SIG-M5 treated with dmso at 0.1 percent for 504 hours (cell line): ENCODE data around the gene EMILIN3.

Experiments used
- DNase-seq: peaks from one replicate; lab custom pipeline; 2025; ENCODE audit not compliant: unreplicated experiment; lab: John Stamatoyannopoulos, UW

EMILIN3 gene

DNA sequence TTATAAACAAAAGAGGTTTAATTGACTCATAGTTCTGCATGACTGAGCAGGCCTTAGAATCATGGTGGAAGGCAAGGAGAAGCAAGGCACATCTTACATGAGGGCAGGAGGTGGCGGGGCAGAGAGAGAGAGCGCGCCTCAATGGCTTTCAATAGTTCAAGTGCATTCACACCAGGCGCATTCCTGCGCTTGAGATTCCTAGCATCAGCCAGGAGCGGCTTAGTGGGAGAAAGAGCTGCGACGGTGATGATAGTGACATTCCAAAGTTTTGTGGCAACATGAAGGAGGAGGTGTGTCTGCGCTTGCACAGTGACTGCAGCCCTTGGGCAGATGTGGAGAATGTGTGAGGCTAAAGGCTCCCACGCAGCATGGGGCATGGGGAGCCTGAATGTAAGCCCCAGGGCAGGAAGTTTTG is 25.0 kb upstream of the EMILIN3 start:
- DNase-seq: no peak

DNA sequence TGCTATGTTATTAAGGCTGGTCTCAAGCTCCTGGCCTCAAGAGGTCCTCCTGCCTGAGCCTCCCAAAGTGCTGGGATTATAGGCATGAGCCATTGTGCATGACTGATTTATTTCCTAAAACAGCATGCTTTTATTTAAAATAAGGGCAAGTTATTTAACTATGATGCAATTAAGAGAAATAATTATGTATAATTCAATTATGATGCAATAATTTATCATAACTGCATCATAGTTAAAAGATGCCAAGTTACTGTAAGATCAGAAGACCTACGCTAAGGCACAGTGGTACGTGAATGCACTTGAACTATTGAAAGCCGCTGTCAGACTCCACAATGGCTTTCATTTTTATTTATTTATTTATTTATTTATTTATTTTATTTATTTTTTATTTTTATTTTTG is 24.3 kb upstream of the EMILIN3 start:
- DNase-seq: no peak

DNA sequence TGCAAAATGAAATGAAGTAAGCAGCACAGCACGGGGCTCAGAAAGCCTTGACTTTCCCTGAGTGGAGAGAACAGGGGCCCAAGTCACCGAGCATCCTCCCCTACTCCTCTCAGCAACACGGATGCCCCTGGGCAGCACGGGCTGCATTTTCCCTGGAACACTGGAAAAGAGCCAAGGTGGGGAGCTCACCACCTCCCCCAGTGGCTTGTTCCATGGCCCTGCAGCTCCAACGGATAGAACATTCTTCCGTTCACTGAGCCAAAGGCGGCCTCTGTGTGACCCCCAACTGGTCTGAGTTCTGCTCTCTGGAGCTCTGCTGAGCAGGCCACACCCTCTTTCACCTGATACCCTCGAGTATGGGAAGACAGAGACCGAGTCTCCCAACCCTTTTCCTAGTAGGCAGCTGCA is 20.8 kb upstream of the EMILIN3 start:
- DNase-seq: no peak

DNA sequence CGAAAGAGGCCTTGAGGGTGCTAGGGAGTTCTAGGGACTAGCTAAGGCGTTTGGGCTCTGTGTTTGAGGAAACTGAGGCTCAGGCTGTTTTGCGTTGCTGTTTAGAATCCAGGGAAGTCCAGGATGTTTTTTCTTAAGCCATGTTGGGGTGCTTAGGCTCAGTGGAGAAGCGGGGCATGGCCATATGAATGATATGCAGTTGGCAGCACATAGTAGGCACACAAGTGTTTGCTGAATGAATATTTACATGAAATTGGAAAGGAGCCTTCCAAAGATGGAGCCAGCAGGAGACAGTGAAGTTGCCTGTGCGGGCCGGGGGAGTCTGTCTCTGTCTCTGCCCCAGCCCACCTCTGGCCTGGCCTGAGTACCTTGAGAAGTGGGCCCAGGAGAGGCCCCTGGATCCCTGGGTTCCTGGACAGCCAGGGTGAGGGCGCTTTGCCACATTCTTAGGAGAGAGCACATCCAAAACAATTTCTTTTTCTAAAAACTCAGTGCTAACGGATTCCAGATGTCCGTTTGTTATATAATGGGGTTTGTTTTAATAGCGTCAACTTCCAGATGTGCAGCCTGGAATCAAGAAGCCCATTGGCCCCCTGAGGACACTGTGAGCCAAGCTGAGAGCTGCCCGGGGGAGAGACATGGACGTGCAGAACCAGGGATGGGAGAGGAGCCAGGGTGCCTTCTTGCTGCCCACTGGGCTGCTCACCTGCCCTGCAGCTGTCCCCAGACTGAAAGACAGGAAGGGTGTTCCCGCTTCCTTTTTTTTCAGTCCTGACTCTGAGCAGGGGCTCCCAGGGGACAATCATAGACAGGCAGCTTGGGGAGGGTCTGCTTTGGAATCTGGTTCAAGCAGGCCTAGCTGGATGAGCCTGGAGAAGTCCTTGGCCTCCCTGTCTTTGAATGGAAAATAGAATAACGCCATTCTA is 20.1 kb upstream of the EMILIN3 start:
- DNase-seq: no peak

DNA sequence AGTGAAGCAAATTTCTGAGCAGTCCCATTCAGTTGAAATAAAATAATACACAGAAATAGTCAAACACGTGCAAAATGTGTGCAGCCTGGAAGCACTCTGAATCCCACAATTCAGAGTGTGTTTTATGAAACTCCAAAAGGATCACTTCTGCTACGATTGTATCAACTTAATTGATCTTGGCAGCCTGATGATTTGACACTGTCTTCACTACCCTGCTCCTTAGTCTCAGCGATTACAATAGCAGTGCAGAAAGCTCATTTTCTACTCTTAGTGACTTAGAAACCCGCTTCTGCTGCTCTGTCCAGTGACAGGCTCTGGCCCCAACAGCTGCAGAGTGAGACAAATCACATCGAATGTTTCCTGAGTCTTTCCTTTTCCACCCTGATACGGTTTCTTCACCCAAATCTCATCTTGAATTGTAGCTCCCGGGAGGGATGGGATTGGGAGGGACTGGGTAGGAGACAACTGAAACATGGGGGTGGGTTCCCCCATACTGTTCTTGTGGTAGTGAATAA is 16.2 kb upstream of the EMILIN3 start:
- no peak for DNase-seq

DNA sequence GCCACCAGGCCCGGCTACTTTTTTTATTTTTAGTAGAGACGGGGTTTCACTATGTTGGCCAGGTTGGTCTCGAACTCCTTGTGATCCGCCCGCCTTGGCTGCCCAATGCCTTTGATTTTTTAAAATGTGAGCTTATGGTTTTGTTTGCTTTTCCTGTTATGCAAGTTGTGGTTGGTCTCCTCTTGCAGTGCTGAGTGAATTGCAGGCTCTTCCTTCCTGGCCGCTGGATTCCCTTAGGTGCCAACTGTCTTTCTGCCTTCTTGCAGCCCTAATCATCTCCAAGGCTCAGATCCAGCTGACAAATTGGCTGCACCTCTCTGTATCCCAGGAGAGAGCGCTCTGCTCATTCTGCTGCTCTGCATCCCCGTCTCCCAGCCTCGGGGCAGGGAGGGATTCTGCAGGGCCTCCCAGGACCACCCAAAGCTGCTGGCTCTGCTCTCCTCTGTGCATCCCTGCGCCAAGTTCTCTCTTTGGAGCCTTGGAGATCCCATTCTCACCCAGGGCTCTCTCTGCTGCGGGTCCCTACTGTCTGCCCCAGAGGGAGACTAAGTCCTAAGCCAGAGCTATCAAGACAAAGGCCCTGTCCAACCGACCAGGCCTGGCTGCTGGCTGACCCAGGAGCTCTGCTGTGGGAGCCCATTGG is 14.1 kb upstream of the EMILIN3 start:
- no peak for DNase-seq

DNA sequence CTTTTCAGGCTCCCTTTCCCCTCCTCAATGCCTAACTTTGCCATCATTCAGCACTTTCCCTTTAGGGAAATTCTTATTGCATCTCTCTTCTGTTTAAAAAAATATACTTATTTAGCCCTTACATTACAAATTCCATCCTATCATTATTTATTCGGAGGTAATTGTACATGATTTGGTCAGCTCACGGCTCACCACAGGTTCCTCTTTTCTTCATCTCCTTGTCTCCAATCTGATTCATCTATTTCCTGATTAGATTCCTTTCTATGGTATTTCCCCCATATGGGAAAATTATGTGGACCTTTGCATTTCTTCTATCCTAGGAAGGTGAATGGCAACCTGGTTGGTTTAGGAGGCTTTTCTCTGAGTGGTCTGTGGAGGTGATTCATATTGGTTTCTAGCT is 12.9 kb upstream of the EMILIN3 start:
- no peak for DNase-seq

DNA sequence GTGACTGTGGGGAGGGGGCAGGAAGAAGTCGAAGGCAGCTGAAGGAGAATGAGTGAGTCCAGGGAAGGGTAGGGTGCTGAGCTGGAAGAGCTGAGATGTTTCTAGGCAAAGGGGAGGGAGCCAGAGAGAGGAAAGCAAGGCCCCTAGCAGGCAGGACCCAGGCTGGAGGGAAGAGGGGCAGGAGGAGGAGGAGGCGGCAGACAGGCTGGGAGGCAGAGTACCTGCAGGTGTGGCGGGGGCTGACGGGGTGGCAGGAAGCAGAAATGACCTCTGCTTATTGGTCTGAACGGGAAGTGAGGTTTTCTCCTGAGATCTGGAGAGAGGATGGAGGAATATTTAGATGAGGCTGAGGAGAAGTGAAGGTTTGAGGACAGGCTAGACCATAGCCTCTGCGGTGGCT is 10.7 kb upstream of the EMILIN3 start:
- DNase-seq: no peak

DNA sequence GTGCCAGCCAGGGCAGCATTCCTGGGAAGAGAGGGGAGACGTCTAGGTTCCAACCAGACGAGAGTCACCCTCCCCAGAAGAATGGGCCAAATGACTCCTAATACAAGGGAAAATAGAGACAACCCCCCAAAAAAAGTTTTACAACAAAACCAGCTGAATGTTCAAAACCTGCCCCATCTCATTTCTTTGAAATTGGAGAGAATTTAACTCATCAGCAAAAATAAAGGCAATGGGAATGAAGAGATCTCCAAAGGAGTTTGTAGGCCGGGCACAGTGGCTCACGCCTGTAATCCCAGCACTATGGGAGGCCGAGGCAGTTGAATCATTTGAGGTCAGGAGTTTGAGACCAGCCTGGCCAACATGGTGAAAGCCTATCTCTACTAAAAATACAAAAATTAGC is 9.7 kb upstream of the EMILIN3 start:
- DNase-seq: no peak

DNA sequence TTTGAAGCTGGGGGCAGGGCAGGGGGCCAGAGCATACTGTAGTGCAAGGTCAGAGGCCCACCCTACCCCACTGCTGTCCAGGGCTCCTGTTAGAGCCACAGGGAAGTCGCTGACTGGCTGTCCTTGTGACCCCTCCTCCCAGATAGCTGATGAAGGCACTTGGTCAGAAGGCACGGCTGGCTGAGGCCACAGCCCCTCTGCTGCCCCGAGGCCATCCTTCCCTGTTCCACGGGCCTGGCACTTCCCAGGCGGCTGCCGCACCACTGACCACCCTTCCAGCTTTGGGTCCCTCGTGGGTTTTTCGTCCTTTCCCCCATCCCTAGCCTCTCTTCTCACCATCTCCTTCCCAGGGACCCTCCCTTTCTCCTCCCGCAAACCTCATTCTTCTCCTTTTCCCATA is 9.2 kb upstream of the EMILIN3 start:
- DNase-seq: no peak

DNA sequence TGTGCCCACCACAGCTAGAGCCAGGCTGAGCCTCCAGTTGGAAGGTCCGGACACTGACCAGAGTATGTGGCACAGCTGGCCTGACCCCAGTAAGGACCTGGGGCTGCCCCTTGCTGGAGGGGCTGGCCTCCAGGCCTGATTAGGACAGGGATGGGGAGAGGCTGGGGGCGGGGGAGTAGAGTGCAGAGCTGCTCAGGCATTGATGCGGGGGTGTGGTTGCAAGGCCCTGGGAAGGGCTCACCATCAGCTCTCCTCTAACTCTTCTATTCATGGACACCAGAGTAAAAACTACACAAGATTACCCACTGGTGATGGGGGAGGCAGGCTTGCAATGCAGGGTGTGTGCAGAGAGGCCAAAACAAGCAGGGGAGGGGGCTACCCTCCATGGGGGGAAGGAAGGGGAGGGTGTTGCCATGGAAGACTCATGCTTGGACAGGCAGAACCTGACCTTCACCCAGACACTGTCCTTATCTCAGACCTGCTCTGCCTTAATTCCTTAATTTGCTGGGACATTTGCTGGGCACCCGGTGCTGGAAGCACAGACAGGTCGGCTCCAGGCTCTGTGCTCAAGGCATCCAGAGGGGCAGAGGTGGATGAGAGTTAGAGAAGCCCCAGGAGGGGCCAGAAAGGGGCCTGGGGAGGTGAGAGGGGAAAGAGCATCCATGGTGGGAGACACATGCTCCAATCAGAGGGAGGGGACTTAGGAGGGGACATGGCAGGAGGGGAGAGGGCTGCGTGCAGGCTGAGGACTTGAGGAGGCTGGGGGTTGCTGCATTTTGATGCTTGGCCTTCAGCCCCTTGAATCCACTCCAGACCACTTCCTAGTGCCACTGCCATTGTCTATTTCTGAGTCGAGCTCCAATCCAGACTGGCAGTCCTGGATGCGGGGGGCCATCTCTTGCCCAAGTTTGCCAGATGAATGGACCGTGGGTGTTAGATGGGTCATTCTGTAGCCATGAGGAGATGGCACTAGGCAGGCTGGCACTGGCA is 7.6 kb upstream of the EMILIN3 start:
- no peak for DNase-seq

DNA sequence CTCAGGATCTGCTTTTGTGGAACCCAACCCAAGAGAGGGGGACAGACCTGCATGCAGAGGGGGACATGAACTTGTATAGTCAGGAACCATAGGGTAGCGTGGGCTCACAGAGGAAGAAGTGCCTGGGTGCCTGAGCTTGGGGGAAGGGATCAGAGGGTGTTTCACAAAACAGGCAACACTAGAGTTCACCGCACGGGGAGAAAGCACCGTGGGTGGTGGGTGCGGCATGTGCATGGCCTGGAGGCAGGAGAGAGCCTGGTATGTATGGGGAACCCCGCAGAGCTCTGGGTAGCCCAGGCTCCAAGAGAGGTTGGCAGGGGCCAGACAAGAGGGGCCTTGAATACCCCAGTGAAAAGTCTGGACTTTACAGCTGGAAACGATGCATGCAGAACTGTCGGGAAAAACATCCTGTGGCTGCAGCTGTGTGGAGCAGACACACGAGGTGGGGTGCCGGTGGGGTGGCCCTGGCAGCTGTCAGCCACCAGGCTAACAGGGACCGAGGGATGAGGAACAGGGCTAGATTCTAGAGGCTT is 6.7 kb upstream of the EMILIN3 start:
- no peak for DNase-seq

DNA sequence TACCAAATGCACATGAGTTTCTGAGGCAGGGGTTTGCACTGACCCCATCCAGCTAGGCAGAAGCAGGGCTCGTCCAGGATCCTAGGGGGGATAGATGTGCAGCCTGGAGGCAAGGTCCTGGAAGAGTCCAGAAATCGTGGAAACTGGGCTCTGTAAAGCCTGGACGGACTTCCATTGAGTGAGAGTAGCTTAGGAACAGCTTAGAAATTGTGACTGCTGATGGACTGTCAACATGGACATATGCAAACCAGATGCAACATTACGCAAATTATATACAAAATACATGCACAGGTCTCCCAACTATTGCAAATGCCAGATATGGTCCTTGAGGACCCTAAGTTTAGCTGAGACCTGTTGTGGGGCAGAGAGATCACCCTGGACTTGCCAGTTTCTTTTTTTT is 4.8 kb upstream of the EMILIN3 start:
- no peak for DNase-seq

DNA sequence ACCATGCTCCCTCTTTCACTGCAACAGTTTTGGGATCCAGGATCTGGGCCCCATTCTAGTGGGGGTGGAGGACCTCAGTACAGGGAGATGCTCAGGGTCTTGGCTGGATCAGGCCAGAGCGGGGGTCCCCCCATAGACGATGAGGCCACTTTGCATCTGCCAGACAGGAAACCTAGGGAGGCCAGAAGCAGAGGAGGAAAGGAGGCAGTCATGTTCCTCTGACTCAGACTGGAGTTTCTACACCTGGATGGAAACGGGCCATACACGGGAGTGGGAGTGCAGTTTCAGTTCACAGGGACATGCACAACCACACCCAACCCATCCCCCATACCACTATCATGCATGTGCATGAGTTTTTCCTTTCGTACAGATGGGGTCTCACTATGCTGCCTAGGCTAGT is 3.6 kb upstream of the EMILIN3 start:
- DNase-seq: no peak

DNA sequence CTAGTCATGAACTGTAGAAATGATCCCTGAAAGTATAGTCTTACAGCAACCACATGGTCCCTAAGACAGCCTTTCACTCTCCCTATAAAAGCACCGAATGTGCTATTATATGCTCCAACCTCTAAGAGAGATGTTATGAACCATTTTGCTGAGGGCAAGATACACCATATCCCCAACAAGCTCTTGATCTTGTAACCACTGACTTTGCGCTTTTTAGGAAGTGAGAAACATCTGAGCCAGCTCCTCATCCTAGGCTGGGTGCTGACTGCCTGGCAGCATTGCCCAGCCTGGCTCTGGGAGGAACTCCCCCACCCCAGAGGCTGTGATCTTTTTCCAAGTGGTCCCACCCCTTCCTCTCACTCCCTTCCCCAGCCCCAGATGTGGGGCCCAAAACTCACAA is 3.1 kb upstream of the EMILIN3 start:
- peak; percentile 50 for DNase-seq

DNA sequence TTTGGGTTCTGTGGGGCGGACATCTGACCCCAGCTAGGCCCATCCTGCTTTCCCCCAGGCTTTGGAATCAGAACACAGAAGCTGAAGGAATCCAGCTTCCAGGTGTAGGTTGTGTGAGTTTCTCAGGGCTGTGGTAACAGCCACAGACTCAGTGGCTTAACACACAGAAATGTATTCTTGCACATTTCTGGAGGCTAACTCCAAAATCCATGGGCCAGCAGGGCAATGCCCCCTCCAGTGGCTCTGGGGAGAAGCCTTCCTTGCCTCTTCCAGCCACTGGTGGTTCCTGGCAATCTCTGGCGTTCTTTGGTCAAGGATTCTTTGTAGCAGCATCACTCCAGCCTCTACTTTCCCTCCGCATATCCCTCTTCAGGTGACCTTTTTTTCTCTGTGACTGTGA is 1.3 kb upstream of the EMILIN3 start:
- DNase-seq: no peak

DNA sequence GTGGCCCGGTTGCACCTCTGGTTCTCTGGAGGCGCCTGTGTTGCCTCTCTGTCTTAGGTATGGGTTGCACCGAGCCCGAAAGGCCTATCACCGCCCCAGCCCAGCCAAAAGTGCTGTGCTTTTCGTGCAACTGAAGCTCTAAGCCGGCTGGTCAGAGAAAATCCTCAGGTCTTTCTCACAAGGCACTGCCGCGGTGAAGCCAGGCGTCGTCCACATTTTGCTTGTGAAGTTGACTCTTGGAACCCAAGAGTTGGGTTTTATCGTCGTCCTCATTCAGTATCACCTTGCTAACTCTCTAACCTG is 726 bp upstream of the EMILIN3 start:
- no peak for DNase-seq

DNA sequence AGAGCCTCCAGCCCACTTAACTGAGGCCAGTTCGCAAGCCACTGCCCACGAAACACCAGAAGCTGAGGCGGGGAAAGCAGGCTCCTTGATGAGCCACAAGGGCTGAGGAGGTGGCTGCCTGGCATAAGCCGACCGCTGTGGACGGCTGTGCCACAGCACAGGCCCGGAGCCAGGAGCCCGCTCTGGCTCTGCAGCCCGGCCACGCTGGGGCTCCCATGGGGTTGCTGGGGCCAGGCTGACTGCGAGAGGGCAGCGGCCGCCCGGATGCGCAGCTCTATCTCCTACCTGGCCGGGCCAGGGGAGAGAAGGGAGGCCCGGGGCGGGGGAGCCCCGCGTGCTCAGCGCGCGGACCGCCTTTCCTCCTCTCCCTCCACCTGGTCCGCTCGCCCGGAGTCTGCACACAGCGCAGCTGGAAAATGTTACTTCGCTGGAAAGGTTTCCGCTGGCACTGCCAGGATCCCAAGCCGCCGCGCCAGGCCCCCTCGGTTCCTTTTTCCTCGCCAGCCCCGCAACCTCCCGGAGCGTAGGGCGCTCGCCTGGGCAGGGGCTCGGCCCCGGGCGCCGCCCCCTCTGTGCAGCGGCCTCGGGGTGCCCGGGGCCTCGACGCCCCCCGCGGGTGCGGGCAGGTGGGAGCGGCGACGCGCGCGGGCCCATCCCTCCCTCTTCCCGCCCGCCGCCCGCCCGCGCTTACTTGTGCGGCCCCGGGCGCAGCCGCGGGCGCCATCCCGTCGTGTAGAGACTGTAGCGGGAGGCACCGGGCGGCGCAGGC is 657 bp downstream of the EMILIN3 start:
- no peak for DNase-seq

DNA sequence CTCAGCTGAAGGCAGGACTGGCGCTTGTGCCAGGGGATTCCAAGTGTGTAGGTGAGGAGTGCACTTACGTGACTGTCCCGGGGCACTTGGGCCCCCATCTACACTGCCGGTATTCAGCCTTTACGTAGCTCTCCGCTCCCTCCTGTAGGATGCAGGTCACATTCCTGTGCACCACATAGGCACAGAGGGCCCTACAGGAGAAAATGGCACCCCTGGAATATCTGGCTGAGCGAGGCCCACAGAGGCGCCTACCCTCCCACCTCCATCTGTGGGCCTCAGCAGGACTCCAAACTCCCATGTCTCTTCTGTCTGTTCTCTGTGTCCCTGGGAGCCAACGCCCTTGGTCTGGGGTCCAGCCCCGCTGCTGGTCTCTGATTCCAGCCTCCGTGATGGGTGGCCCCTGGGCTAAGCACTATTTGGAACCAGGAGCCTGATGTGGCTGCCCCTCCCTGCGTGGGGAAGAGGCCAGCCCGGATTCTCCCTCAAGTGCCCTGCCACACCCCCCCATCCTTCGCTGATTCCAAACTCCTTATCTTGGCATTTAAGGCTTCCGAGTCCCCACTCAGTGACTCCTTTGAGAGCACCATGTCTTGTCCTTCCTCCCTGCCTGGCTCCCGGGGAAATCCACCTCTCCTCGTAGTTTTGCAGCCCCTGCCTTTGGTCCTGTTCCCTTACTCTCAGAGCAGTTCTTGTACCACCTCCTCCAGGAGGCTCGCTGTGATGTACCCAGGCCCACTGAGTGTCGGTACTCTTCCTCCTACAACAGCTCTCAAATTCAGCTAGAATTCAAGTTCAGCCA is 1.5 kb downstream of the EMILIN3 start:
- DNase-seq: no peak
